Measurements from ENCODE around the gene FAM13A.

DNA sequence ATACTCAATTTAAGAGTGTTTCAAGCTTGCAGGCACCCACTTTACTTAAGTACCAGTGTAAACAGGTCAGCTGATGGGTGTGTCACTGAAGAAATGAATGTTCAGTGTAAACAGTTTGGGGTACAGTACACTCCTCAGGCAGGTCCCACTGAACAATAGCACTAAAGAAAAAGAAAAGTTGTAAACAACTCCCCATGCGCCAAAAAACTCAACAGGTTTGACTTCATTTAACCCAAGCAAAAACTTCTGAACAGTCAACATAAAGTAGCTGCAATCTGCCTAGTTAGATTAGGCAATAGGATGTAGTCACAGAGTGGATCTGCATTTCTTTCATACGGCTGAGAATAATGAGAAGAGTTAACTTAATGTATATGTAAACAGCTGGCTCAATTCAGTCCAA, 93.2 kb downstream of the FAM13A start:
- TF ChIP-seq YY1 (IDR thresholded peaks at IDR 0.05; ENCODE audit: low read depth) (no peak), MXI1 (IDR thresholded peaks at IDR 0.05; ENCODE audit: low read depth, low read length) (no peak), TAF1 (IDR thresholded peaks at IDR 0.05; ENCODE audit: borderline replicate concordance, low read depth, low read length) (no peak)
- TF ChIP-seq, protein P1, sequence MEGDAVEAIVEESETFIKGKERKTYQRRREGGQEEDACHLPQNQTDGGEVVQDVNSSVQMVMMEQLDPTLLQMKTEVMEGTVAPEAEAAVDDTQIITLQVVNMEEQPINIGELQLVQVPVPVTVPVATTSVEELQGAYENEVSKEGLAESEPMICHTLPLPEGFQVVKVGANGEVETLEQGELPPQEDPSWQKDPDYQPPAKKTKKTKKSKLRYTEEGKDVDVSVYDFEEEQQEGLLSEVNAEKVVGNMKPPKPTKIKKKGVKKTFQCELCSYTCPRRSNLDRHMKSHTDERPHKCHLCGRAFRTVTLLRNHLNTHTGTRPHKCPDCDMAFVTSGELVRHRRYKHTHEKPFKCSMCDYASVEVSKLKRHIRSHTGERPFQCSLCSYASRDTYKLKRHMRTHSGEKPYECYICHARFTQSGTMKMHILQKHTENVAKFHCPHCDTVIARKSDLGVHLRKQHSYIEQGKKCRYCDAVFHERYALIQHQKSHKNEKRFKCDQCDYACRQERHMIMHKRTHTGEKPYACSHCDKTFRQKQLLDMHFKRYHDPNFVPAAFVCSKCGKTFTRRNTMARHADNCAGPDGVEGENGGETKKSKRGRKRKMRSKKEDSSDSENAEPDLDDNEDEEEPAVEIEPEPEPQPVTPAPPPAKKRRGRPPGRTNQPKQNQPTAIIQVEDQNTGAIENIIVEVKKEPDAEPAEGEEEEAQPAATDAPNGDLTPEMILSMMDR (IDR thresholded peaks at IDR 0.05): no peak
